Suprapubic skin (tissue), 4 donors: Measurements from ENCODE around the gene BTD. TPM values are rescaled to one million over a fixed set of nuclear protein-coding genes. Genes with fewer than 3 reads are reported as not detected.

Experiments
- DNase-seq, 2 donors: peaks; one replicate each; pipeline ENCODE4 v3.0.0-alpha.2; 2019; ENCODE audit warnings: low spot score in 2 of 2
- H3K27ac ChIP-seq: fragments of 200-600 bp; sonication (generic); one replicate; pipeline ENCODE4 v1.5.1; 2019
- H3K27me3 ChIP-seq: fragments of 200-600 bp; sonication (generic); one replicate; pipeline ENCODE4 v1.5.1; 2019
- H3K36me3 ChIP-seq: fragments of 200-600 bp; sonication (generic); one replicate; pipeline ENCODE4 v1.5.1; 2019
- H3K4me1 ChIP-seq: fragments of 200-600 bp; sonication (generic); one replicate; pipeline ENCODE4 v1.5.1; 2019
- H3K4me3 ChIP-seq: fragments of 200-600 bp; sonication (generic); one replicate; pipeline ENCODE4 v1.5.1; 2019; ENCODE audit warnings: mild to moderate bottlenecking
- H3K9me3 ChIP-seq: fragments of 200-600 bp; sonication (generic); one replicate; pipeline ENCODE4 v1.5.1; 2019
- EP300 ChIP-seq: sonication (generic); formaldehyde crosslinking; IDR thresholded peaks from one replicate; pipeline ENCODE4 v1.6.1; 2017; ENCODE audit warnings: antibody characterized with exemption
- POLR2A ChIP-seq, 2 donors: fragments of 450-650 bp; IDR thresholded peaks; one replicate each; pipeline ENCODE4 v1.6.1; 2017; ENCODE audit warnings: antibody characterized with exemption in 2 of 2, mild to moderate bottlenecking in 2 of 2, moderate library complexity in 2 of 2
- POLR2AphosphoS5 ChIP-seq, 3 donors: sonication (generic); formaldehyde crosslinking; IDR thresholded peaks; one replicate each; pipeline ENCODE4 v1.6.1; 2017; ENCODE audit warnings: antibody characterized with exemption in 3 of 3
- WGBS: methylation state at CpG from one replicate; pipeline ENCODE4 v1.1.5; 2018; 5-methylcytosine and 5-hydroxymethylcytosine counted together
- total RNA-seq, 4 donors: library from RNA; depleted of rRNA; stranded (reverse); fragments of >200 nt; gene quantifications; one replicate each; pipeline ENCODE4 v1.1.0, GENCODE V29; 2016
- TF ChIP-seq, protein P1 (sequence below), 2 donors: fragments of 200-600 bp in 1 of 2; fragments of 450-650 bp in 1 of 2; sonication (generic) in 1 of 2; IDR thresholded peaks; one replicate each; pipeline ENCODE4 v1.5.1; 2016 to 2019; ENCODE audit warnings: antibody characterized with exemption in 2 of 2, mild to moderate bottlenecking in 1 of 2, moderate library complexity in 1 of 2

Gene BTD
- total RNA-seq, 4 donors from 2014 or later = 16.9 to 25.9 (median 19.1) TPM

DNA sequence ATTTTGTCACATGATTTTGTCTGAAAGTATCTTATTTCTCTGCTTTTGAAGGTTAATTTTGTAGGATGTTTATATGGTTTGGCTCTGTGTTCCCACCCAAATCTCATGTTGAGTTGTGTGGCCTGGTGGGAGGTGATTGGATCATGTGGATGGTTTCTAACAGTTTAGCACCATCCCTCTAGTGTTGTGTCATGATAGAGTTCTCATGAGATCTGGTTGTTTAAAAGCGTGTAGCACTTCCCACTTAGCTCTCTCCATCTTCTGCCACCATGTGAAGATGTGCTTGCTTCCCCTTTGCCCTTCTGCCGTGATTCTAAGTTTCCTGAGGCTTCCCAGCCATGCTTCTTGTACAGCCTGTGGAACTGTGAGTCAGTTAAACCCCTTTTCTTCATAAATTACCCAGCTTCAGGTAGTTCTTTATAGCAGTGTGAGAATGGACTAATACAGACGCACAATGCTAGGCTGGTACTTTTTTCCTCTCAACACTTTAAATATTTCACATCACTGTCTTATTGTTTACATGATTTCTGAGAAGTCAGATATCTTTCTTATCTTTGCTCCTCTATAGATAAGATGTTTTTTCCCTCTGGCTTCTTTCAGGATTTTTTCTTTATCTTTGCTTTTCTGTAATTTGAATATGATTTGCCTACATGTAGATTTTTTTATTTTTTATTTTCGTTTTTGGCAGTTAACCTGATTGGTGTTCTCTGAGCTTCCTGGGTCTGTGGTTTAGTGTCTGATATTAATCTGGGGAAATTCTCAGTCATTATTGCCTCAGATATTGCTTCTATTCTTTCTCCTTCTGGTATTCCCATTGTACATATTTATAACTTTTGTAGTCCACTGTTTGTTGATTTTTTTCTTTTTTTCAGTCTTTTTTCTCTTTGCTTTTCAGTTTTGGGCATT, 22.2 kb downstream of the BTD start:
- Histone ChIP-seq H3K27me3 (no peaks in the 10 kb centered on the region), H3K27ac (no peak overlapping the region), H3K4me1 (no peaks in the 10 kb centered on the region), H3K9me3 (peaks cover 12% of the 10 kb centered on the region), H3K4me3 (no peak overlapping the region), H3K36me3 (no peaks in the 10 kb centered on the region)
- TF ChIP-seq POLR2A (IDR thresholded peaks at IDR 0.05) (no peak), POLR2AphosphoS5 (IDR thresholded peaks at IDR 0.05) (no peak), EP300 (no peak)
- TF ChIP-seq, protein P1, sequence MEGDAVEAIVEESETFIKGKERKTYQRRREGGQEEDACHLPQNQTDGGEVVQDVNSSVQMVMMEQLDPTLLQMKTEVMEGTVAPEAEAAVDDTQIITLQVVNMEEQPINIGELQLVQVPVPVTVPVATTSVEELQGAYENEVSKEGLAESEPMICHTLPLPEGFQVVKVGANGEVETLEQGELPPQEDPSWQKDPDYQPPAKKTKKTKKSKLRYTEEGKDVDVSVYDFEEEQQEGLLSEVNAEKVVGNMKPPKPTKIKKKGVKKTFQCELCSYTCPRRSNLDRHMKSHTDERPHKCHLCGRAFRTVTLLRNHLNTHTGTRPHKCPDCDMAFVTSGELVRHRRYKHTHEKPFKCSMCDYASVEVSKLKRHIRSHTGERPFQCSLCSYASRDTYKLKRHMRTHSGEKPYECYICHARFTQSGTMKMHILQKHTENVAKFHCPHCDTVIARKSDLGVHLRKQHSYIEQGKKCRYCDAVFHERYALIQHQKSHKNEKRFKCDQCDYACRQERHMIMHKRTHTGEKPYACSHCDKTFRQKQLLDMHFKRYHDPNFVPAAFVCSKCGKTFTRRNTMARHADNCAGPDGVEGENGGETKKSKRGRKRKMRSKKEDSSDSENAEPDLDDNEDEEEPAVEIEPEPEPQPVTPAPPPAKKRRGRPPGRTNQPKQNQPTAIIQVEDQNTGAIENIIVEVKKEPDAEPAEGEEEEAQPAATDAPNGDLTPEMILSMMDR (IDR thresholded peaks at IDR 0.05) = no peak
- no peak for DNase-seq
- 76% methylated on average over 4 of the region's 4 CpGs for WGBS

DNA sequence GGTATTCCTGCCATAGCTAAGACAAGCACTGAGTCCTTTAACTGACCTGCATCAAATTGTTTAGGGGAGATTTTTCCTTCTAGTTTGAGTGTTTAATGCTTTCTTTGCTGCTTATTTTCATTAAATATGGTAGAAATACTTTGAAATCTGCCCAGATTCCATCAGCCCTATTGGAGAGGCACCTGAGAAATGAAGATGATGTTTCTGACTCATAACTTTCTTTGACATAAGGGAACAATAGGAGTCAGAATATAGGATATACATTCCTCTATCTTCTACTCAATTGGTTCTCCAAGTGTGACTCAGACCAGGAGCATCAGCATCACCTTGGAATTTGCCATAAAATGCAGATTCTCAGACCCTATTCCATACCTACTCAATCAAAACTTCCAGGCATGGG, 27.4 kb downstream of the BTD start:
- DNase-seq = no peak
- H3K36me3 ChIP-seq = no peaks in the 10 kb centered on the region
- H3K27ac ChIP-seq = no peak overlapping the region
- peaks cover 16% of the 10 kb centered on the region for H3K4me1 ChIP-seq
- H3K27me3 ChIP-seq = no peaks in the 10 kb centered on the region
- H3K9me3 ChIP-seq = no peaks in the 10 kb centered on the region
- no peak overlapping the region for H3K4me3 ChIP-seq
- no peak for TF ChIP-seq POLR2AphosphoS5 (IDR thresholded peaks at IDR 0.05)
- TF ChIP-seq, protein P1 (IDR thresholded peaks at IDR 0.05) = no peak
- no peak for TF ChIP-seq POLR2A (IDR thresholded peaks at IDR 0.05)
- no peak for TF ChIP-seq EP300

DNA sequence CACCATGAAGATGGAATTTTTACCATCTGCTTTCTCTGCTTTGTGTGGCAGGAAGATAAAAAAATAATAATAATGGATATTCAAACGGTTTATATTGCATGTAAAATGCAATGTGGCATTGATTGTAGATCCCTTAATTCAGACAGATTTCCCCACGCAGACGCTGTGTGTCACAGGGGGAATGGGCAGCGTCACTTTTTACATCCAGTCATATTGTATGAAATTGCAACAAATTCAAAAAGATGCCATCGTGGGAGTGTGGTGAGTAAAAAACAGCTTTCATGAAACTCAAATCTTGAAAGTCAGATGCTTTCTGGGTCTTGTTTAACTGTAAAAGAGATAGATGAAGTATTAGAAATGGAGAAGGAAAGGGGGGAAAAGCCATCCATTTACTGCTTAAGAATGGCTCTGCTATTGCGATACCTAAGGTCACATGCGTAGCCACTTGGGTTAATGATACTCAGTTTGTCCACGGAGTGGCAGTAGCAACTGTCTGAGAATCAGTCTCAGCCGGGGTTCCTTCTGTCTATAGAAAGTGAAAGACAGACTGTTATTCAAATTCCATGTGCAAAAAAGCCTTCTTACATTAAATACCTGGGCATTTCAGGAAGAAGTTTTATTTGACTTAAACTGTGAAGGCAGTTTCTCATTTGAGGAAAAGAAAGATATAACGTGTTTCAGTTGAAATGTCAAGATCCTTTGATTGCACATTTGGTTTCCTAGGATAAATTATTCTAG, 28.5 kb downstream of the BTD start:
- 32% methylated on average over 10 of the region's 10 CpGs for WGBS
- H3K36me3 ChIP-seq = no peaks in the 10 kb centered on the region
- no peak overlapping the region for H3K27ac ChIP-seq
- peaks cover 27% of the 10 kb centered on the region for H3K4me1 ChIP-seq
- no peaks in the 10 kb centered on the region for H3K9me3 ChIP-seq
- H3K4me3 ChIP-seq = peak overlapping the region; percentile 8
- TF ChIP-seq EP300 (no peak), POLR2AphosphoS5 (IDR thresholded peaks at IDR 0.05) (no peak)
- TF ChIP-seq, protein P1 (IDR thresholded peaks at IDR 0.05) = peak; percentile 57 to 78
- no peak for DNase-seq
- no peaks in the 10 kb centered on the region for H3K27me3 ChIP-seq

DNA sequence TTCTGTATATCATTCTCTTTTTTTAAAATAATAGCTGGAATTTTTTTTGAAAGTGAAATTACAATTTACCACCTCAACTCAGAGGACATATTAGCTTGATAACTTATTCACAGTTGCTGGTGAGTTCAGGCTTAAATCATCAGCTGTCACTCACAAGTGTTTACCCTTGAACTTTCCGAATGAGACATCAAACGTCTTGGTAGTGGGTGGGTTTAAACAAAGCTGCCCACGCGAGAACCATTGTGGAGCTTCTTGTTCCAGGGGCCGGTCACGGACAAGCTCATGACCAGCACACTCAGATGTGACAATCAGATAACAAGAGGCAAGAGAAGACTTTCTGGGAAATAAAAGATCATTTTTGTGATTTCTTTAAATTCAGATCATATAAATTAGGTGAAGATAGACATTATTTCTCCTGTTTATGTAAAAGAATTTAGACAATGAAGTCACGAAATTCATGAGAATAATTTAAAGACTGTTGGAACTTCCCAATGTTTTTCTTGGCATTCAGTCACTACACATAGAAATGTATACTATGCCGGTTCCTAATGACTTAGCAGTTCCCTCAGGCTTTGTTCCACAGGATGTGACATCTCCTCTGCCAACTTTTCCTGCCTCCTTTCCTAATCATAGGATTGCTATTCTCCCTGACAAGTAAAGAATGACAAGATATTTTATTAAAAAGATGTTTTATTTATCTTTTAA, 29.3 kb downstream of the BTD start:
- TF ChIP-seq, protein P1 (IDR thresholded peaks at IDR 0.05) = no peak
- TF ChIP-seq POLR2AphosphoS5 (IDR thresholded peaks at IDR 0.05) = no peak
- no peak for TF ChIP-seq EP300
- Histone ChIP-seq H3K27ac (no peak overlapping the region), H3K27me3 (no peaks in the 10 kb centered on the region), H3K4me1 (peaks cover 34% of the 10 kb centered on the region), H3K36me3 (no peaks in the 10 kb centered on the region), H3K9me3 (no peaks in the 10 kb centered on the region), H3K4me3 (peak overlapping the region; percentile 8)
- DNase-seq = no peak
- WGBS = 12% methylated on average over 8 of the region's 8 CpGs
